ENCODE measurements around the gene PPP6R3.

Gene PPP6R3

DNA sequence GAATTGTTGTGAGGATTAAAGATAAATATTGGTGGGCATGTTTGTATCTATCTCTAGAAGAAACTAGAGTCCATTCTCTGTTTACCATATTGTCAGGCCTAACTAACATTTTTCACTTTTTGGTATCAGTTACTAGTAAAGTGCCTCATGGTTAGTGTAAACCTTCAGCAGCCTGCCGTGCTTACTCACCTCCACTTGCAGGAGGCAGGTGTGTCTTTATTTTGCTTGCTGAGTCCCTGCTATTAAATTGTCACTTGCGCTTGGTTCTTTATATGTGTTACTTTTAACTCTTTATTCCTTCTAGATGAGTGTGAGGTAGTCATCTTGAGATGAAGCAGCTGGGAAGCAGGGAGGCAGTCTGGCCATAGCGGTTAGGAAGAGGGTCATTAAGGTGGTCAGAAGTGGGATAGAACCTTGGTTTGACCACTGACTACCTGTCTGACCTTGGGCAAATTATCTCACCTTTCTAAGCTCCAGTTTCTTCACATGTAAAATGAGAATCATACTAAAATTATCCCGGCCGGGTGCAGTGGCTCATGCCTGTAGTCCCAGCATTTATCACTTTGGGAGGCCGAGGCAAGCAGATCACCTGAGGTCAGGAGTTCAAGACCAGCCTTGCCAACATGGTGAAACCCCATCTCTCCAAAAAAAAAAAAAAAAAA lies 21.2 kb downstream of the PPP6R3 start:
- in situ Hi-C loops (cut with MboI; ENCODE audit: low sequenced_read_pairs) = no loop called here

DNA sequence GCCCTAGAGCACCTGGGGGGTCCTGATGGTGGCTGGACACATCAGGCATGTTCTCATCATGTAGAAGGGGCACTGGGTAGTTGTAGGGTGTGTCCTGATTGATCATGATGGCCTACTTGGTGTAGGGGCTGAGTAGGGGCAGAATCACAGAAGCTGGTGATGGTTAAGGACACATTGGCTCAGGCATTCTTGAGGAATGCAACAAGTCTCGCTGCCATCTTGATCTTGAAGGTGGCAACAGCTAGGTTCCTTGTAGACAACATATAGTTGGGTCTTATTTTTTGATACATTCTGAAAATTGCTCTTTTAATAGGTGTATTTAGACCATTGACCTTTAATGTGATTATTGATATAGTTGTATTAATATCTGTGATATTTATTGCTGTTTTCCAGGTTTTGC lies 28.1 kb downstream of the PPP6R3 start:
- in situ Hi-C loops (cut with MboI; ENCODE audit: low sequenced_read_pairs) = no loop called here

GRCh38 chr11:68495220-68495729 lies 34.7 kb downstream of the PPP6R3 start:
- in situ Hi-C loops (cut with MboI; ENCODE audit: low sequenced_read_pairs) = no loop called here

GRCh38 chr11:68495872-68496271 lies 35.3 kb downstream of the PPP6R3 start:
- in situ Hi-C loops (cut with MboI; ENCODE audit: low sequenced_read_pairs) = no loop called here

DNA sequence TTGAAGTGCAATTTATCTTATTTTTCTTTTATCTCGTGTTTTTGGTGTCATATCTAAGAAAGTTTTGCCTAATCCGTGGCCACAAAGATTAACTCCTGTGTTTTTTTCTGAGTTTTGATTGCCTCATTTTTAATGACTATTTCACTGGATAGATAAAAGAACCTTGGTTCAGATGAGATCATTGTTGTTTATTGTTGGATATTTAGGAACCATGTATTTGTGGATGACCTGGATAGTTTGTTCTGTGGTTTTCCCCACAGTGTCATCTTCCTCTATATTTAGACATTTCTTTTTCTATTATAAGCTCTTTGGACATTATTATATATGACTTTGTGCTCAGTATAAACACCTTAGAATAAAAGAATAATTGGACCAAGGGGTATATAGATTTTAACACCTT lies 37.2 kb downstream of the PPP6R3 start:
- in situ Hi-C loops (cut with MboI; ENCODE audit: low sequenced_read_pairs) = no loop called here

DNA sequence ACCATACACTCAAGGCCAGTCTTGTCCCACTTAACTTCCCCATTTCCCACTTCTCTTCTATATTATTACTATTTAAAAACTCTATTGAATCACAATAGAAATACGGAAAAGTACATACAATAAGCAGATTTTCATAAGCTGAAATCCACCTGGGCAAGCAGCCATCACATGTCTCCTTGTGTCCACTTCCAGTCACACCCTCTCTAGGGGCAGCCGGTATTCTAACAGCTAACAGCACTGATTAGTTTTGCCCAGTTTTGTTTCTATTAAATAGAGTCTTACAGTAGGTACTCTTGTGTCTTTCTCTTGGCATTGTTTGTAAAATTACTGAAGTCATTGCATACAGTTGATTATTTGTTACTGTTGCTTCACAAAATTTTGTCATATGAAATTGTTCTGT lies 37.8 kb downstream of the PPP6R3 start:
- in situ Hi-C loops (cut with MboI; ENCODE audit: low sequenced_read_pairs) = no loop called here

DNA sequence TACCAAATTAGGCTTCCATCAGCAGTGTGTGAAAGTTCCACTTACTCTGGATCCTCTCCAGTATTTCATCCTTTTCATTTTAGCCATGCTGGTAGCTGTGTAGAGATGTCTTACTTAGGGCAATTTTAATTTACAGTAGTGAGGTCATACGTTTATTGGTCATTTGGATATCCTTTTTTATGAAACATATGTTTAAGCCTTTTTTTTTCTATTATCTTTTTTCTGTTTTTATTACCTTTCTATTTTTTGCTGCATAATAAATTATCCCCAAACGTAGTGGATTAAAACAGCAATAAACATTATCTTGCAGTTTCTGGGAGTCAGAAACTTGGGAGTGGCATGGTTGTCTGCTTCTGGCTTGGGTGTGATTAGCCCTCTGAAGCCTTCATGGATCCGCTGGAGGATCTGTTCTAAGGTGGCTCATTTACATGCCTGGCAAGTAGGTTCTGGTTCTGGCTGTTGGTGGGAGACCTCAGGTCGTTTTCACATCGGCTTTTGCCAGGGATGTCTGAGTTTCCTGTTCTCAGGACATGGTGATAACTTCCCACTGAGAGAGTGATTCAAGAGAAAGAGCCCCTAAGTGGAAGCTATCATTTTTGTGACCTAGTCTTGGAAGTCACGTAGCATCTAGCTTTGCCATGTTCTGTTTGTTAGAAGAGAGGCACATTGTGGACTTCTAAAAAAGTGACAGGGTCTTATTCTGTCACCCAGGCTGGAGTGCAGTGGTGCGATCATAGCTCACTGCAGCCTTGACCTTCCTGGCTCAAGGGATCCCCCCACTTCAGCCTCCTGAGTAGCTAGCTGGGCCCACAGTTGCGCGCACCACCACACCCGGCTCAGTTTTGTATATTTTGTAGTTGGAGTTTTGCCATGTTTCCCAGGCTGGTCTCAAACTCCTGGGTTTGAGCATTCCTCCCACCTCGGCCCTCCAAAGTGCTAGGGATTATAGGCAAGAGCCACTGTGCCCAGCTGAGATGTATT lies 38.6 kb downstream of the PPP6R3 start:
- in situ Hi-C loops (cut with MboI; ENCODE audit: low sequenced_read_pairs) = no loop called here

- in situ Hi-C loops (cut with MboI; ENCODE audit: low sequenced_read_pairs) = no loop called here
Observed at GRCh38 chr11:68500206-68500605, 39.7 kb downstream of the PPP6R3 start.

DNA sequence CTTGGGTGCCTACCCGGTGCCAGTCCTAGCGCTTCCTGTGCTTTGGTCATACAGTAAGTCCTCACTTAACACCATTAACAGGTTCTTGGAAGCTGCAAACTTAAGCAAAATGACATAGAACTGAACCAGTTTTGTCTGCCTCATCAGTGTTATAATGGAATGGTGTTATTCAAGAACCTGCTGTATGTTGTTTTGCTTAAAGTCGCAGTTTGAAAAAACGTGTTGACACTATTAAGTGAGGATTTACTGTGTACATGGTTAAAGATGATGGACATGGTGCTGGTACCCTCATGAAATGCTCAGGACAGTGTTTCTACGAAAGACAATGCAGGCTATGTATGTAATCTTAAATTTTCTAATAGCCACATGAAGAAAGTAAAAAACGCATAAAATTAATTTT lies 41.3 kb downstream of the PPP6R3 start:
- in situ Hi-C loops (cut with MboI; ENCODE audit: low sequenced_read_pairs) = no loop called here

DNA sequence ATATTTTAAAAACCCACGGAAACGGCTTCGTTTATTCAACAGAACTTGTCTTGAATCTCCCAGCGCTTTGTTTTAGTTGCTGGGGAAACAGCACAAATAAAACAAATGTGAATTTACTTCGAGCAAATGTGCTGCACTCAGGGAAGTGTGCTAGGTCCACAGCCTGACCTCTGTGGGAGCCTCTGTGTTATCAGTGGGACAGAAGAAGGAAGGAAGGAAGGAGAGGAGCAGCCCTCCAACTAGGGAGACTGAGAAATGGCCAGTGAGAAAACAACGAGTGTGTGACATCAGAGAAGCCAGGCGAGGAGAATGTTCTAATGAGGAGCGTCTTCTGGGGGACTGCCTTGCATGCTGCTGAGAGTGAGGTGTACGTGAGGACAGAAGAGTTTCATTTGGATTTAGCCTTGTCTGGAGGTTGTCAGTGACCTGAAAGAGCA lies 42.7 kb downstream of the PPP6R3 start:
- in situ Hi-C loops (cut with MboI; ENCODE audit: low sequenced_read_pairs) = no loop called here

- in situ Hi-C loops (cut with MboI; ENCODE audit: low sequenced_read_pairs) = no loop called here
Observed at GRCh38 chr11:68503792-68504191, 43.2 kb downstream of the PPP6R3 start.

DNA sequence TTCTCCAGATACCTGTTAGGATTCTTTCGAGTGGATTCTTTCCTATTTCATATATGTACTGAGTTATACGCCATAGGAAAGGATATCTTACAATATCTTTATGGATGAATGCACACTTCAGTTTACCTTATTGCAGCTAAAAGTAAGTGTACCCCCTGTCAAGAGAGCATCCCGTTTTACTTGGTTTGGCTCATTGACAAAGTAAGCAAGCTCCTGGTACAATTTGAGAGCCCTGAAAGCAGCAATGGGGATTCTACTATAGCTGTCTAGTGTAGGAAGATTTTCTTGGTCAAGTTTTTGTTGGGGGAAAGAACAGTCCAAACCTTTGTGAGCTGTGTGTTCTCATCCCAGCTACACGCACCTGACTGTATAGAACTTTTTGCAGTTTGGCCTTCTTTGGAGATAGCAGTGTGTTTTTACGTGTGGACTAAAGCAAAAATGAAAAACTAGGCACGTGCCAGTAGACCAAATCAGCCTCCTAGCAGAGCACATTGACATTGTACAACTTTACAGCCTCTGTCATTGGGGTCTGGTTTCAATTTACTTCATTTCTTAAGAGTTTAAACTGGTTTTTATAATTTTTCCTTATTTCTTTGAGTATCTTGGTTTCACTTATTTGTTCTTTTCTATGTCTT lies 44.0 kb downstream of the PPP6R3 start:
- in situ Hi-C loops (cut with MboI; ENCODE audit: low sequenced_read_pairs) = no loop called here

GRCh38 chr11:68505596-68505995 lies 45.0 kb downstream of the PPP6R3 start:
- in situ Hi-C loops (cut with MboI; ENCODE audit: low sequenced_read_pairs) = no loop called here

- in situ Hi-C loops (cut with MboI; ENCODE audit: low sequenced_read_pairs) = no loop called here
Observed at GRCh38 chr11:68506908-68507307, 46.4 kb downstream of the PPP6R3 start.

- in situ Hi-C loops (cut with MboI; ENCODE audit: low sequenced_read_pairs) = no loop called here
Observed at GRCh38 chr11:68508425-68508824, 47.9 kb downstream of the PPP6R3 start.

DNA sequence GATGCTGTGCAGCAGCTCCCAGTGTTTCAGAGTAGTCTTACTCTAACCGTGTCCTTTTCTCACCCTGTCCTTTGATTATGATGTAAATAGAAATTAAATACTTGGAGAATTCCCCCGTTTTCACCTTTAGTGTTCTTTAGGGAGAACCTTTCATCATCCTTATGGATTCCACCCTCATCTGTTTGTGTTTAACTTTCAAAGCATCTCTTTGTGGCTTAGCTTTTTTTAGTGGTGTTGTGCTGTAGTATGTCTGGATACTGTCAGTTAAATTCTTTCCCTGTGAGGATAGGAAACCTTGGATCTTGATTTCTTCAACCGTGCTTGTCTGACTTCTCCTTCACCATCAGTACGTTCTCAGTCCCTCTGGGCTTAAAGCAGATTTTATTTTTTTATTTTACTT lies 48.5 kb downstream of the PPP6R3 start:
- in situ Hi-C loops (cut with MboI; ENCODE audit: low sequenced_read_pairs) = no loop called here

- in situ Hi-C loops (cut with MboI; ENCODE audit: low sequenced_read_pairs) = no loop called here
Observed at GRCh38 chr11:68513930-68514487, 53.5 kb downstream of the PPP6R3 start.

DNA sequence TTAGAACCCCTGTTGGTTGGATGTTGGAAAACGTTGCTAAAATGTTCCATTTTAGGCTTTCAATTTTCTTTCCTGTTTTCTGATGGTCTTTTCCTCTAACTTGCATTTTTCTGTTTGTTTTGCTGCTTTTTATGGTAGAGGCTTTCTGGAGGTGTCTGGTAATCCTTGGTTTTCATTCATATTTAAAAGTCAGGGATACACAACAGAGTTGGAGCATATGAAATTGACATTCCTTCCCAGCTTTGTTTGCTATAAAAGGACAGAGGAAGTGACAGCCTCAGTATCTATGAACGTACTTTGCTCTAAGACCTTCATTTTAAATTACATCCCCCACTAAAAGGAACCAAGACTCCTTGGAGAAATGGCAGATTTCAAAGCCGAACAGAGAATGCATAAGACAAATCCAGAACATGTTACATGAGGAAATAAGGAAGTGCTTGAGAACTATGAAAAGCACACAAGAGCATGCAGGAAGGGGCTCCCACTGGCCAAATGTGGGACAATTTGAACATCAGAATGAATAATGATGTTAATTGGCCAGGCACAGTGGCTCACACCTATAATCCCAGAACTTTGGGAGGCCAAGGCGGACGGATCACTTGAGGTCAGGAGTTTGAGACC lies 56.7 kb downstream of the PPP6R3 start:
- in situ Hi-C loops (cut with MboI; ENCODE audit: low sequenced_read_pairs) = no loop called here

DNA sequence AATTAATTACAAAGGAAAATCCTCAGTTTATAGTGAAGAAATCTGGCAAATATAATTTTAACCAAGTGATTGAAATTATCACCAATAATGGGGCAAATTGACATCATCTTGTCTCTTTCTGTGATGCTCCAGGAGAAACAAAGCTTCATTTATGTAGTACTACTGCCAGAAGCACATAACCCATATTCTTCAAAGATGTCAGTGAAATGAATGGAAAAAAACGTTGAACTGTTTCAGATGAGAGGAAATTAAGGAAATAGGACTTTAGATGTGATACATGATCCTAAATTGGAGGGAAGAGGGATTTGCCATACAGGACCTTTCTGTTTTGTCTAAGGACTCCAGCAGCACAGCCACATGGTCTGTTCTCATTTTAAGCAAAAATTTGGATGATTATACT lies 57.6 kb downstream of the PPP6R3 start:
- in situ Hi-C loops (cut with MboI; ENCODE audit: low sequenced_read_pairs) = no loop called here

- in situ Hi-C loops (cut with MboI; ENCODE audit: low sequenced_read_pairs) = no loop called here
Observed at GRCh38 chr11:68521969-68522652, 61.6 kb downstream of the PPP6R3 start.
